Renal cortical epithelial cell (primary cell): ENCODE measurements around the gene KRTAP5-6. TPM values are rescaled to one million over a fixed set of nuclear protein-coding genes. Genes with fewer than 3 reads are reported as not detected.

ENCODE experiments used
- DNase-seq: peaks from one replicate; pipeline ENCODE4 v3.0.0-alpha.2; 2011; ENCODE audit warnings: low read depth
- total RNA-seq: library from RNA; depleted of rRNA; stranded (reverse); fragments of >200 nt; gene quantifications from 2 replicates; pipeline ENCODE4 v1.2.3, GENCODE V29; 2014

Gene KRTAP5-6
- total RNA-seq, 1 donor from 2014 or later = not detected

DNA sequence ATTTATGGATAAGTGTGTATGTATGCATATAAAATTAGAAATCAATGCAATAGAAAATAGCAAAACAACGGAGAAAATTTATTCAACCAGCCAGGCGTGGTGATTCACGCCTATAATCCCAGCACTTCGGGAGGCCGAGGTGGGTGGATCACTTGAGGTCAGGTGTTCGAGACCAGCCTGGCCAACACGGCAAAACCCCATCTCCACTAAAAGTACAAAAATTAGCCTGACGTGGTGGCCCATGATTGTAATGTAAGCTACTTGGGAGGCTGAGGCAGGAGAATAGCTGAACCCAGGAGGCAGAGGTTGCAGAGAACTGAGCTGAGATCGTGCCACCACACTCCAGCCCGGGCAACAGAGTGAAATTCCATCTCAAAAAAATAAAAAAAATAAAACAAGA lies 5.5 kb downstream of the KRTAP5-6 start:
- DNase-seq = no peak

- DNase-seq = no peak
Measured at GRCh38 chr11:1703146-1703545, 6.2 kb downstream of the KRTAP5-6 start.

- peak; percentile 37 for DNase-seq
Measured at GRCh38 chr11:1705126-1706052, 8.4 kb downstream of the KRTAP5-6 start.

DNA sequence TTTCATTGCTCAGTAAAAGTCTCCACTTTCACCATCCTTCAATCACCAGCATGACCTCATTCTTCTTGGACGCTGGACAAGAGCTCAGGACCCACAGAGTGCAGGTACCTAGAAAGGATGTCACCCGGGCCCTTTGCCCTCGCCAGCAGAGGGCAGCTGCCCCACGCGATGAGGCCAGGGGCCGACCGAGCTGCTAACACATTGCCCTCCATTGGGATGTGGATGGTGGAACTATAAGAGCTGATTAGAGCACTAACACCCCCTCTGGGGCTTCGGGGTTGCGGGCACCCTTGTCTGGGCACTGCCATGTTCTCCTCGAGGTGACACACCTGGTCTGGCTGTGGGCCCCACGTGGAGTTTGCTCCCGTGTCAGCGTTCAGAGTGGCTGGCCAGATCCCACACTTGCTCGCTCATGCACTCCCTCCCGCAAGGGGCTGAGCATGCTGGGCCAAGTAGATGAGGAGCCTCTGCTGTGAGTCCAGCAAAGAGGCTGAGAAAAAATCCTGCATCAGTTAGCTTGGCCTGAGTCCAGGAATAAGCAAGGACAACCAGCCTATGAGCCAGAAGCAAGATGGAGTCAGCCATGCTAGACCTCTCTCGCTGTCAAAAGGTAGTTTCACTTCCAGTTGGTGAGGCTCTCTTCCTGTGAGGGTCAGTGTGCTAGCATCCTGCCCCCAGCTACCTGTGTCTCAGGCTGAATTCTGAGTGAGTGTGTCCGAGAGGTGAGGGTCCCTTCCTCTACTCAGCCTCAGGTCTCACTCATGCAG lies 9.8 kb downstream of the KRTAP5-6 start:
- no peak for DNase-seq

DNA sequence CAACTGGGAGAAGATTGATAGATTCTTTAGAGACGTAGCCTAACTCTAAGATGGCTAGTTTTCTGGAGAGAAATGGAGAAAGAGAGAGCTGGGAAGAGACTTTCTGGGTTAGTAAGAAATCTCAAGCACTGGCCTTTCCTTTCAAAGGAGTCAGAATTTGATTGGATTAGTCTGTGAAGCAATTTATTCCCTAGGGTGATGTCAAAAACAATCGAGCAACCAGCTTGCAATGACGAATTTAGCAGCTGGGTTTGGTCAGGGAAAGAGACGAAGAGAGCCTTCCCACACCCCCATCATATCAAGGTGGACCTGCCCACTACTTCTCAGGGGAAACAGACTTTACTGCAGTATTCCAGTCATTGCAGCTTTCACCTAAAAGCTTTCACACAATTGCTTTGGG lies 10.8 kb downstream of the KRTAP5-6 start:
- no peak for DNase-seq

DNA sequence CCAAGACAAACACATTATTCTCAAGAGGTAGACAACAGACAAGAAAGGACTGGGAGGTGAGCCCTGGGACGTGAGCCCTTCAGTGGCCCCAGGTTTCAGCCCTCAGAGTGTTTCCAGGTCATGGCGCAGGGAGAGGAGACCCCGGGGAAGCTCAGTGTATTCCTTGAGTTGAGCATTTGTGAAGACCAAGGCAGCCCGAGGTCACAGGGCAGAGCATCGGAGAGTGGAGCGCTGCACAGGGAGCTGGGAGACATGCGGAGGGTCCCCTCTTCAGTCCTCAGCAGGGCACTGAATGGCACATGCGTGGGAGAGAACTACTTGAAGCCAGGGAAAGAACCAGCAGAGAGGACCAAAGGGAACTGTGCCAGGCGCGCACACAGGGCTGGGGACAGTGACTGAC lies 11.7 kb downstream of the KRTAP5-6 start:
- no peak for DNase-seq

- DNase-seq = no peak
Measured at GRCh38 chr11:1714908-1715885, 18.2 kb downstream of the KRTAP5-6 start.

GRCh38 chr11:1717745-1718144 lies 20.8 kb downstream of the KRTAP5-6 start:
- no peak for DNase-seq

GRCh38 chr11:1718326-1718725 lies 21.3 kb downstream of the KRTAP5-6 start:
- no peak for DNase-seq

DNA sequence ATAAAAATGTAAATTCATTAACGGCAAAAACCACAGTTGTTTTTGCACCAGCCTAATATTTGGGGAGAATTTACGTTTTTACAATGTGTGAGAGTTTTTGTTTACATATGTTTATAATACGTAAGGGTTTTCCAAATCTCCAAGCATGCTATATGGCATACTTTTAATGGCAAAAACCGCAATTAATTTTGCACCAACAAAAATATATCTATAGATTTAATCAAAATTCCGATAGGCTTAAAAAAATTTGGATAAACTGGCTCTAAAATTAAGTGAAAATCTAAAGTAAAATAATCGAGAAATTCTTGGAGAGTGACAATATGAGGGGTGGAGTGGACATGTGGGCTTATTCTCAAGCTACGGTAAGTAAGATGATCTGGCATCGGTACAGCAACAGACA lies 22.8 kb downstream of the KRTAP5-6 start:
- DNase-seq = no peak

GRCh38 chr11:1727096-1727690 lies 30.2 kb downstream of the KRTAP5-6 start:
- DNase-seq = no peak

- no peak for DNase-seq
Measured at GRCh38 chr11:1727861-1728260, 30.9 kb downstream of the KRTAP5-6 start.

- DNase-seq = no peak
Measured at GRCh38 chr11:1728301-1728700, 31.3 kb downstream of the KRTAP5-6 start.

DNA sequence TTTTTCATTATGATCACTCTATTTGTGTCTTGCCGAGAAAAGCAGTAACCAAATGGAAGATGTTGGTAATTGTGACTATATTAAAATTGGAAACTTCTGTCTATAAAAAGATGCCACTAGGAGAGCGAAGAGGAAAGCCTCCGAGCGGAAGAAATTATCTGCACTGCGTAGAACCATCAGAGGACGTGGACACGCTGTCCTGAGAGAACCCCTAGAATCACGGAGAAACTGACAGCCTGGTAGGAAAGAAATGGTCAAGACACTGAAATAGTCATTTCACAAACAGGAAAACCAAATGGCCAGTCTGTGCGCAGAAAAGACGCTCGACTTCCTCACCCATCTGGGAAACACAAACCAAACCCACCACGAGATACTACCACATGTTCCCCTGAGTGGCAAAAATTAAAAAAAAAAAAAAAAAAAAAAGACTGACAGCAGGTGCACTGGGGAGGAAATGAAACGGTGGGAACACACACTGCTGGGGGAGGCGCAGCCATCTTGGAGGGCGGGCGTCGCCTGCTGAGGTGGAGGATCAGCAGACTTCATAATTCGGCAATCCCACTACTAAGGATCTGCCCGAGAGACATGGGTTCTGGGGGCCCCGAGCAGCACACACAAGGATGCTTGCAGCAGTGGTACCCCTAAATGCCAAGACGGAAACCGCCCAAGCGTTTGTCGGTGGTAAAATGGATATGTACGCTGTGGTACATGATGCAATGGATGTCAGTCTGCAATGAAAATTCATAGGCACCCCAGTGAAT lies 32.1 kb downstream of the KRTAP5-6 start:
- DNase-seq = no peak

DNA sequence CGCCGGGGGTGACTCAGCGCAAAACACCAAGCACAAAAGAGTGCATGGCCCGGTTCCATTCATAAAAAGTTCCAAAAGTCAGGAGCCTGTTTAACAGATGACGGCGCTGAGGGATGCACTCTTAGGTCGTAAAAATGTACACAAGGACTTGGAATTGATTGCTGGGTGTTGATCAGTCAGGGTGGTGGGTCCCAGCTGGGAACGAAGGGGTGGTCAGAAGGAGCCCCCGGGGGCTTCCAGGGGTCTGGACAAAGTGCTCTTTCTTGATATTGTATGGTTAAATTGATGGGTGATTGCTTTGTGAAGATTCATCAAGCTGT lies 32.7 kb downstream of the KRTAP5-6 start:
- no peak for DNase-seq

DNA sequence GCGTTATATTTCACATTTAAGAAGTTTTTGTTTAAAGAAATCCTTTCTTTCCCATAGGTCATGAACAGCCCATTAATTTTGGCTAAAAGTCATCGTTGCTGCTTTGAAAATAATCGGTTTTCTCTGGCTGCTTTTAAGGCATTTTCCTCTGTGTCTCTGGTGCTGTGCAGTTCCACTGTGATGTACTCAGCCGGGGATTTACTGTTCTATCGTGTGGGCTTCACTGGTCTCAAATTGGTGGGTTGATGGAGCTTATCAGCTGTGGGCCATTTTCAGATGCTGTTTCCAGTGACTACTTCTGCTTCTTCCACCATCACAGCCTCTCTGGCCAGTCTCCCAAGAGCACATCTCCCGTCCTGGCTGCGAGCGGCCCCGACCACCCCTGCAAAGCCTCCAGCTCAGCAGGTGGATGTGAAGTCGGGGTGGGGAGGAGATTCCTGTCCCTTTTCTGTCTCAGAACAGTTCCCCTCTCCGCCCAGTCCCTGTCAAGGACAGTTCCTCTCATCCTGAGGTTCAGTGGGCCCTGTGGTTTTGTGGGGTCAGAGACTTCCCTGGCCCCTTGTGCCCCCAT lies 33.1 kb downstream of the KRTAP5-6 start:
- no peak for DNase-seq

DNA sequence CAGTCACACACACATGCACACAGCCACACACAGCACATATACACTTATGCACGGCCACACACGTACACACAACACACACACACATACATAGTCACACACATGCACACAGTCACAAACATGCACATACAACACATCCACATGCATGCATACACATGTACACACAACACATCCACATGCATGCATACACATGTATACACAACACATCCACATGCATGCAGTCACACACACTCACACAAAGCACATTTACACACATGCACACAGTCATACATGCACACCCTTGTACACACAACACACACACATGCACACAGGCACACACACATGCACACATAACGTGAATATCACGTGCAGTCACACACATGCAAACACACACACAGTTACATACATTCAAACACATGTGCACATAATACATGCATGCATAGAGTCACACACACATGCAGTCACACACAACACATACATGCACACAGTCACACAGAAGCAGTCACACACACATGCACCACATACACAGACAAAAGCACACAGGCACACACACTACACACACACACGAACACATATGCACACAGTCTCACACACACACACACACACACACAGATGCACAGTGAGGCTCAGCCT lies 34.6 kb downstream of the KRTAP5-6 start:
- DNase-seq = no peak

DNA sequence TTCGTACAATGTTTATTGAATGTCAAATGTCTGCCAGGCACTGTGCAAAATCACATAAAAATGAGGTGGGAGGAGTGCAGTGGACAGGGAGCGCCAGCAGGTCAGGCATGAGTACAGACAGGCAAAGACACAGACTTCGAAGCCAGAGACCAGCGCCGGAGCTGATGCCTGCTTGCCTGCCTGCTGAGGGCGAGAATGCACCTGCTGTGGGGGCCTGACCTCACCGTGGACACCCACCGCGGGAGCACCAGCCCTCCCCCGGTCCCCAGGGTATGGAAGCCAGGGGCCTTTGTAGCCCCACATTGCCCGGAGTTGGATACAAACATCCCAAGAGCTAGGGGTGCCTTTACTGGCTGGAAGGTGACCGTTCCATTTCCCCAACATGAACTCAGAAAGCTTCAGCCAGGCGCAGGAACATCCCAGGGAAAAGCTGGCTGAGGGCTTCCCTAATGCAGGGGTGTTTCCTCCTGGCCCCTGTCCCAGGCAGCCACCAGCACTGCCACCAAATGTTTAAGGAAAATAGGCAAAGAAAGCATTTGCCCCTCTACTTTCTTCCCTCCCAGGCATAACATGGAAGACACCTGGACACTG lies 35.5 kb downstream of the KRTAP5-6 start:
- no peak for DNase-seq

GRCh38 chr11:1733009-1733715 lies 36.2 kb downstream of the KRTAP5-6 start:
- DNase-seq = no peak
